Upper lobe of right lung (tissue), 1 donor: ENCODE data around the gene SLC17A8. TPM values are rescaled to one million over a fixed set of nuclear protein-coding genes. Genes with fewer than 3 reads are reported as not detected.

Source experiments
- ATAC-seq: fragments of 200-7000 bp; cut with Tn5 transposase; one replicate; pipeline ENCODE4 v1.9.1; 2020; ENCODE audit warnings: mild to moderate bottlenecking, moderate library complexity
- DNase-seq: peaks from one replicate; pipeline ENCODE4 v3.0.0-alpha.2; 2020
- H3K27ac ChIP-seq: fragments of 200-600 bp; one replicate; pipeline ENCODE4 v1.8.0; 2022
- H3K27me3 ChIP-seq: fragments of 200-600 bp; one replicate; pipeline ENCODE4 v1.8.0; 2022; ENCODE audit warnings: mild to moderate bottlenecking
- H3K36me3 ChIP-seq: fragments of 200-600 bp; one replicate; pipeline ENCODE4 v1.8.0; 2022
- H3K4me1 ChIP-seq: fragments of 200-600 bp; one replicate; pipeline ENCODE4 v1.8.0; 2022
- H3K4me3 ChIP-seq: fragments of 200-600 bp; one replicate; pipeline ENCODE4 v1.8.0; 2022; ENCODE audit warnings: mild to moderate bottlenecking
- H3K9me3 ChIP-seq: fragments of 200-600 bp; one replicate; pipeline ENCODE4 v1.8.0; 2022
- CTCF ChIP-seq: fragments of 200-600 bp; IDR thresholded peaks from one replicate; pipeline ENCODE4 v1.8.0; 2022; ENCODE audit warnings: antibody characterized with exemption
- intact Hi-C: fragments of 100-400 bp; cut with DNase I; formaldehyde crosslinking; loops from one replicate; pipeline ENCODE4 v1.11.0; 2022
- total RNA-seq: library from RNA; stranded (reverse); fragmentation: NEBNext Ultra II Directional; extraction: Animal tissue kit (Norgen Biotek cat#: 25700); gene quantifications from one replicate; pipeline ENCODE4 v1.2.1, GENCODE V29; 2021
- donor health status: DM: no; HTN: yes; CAD: no; lungs with severe emphysema.

The SLC17A8 gene
- total RNA-seq, 1 donor from 2014 or later, result 0.14 TPM

- H3K9me3 ChIP-seq, result no peaks in the 10 kb centered on the region
- H3K27me3 ChIP-seq, result no peaks in the 10 kb centered on the region
- intact Hi-C loops, result no loop called here
- no peaks in the 10 kb centered on the region for H3K4me1 ChIP-seq
- ATAC-seq, result no peak
- no peak overlapping the region for H3K27ac ChIP-seq
- TF ChIP-seq CTCF, result no peak
- H3K36me3 ChIP-seq, result no peaks in the 10 kb centered on the region
- DNase-seq, result no peak
- no peak overlapping the region for H3K4me3 ChIP-seq
Observed at GRCh38 chr12:100384559-100384935, 27.7 kb downstream of the SLC17A8 start.

GRCh38 chr12:100388382-100388781 is 31.5 kb downstream of the SLC17A8 start:
- no peak for ATAC-seq
- Histone ChIP-seq H3K4me1 (no peaks in the 10 kb centered on the region), H3K27ac (no peak overlapping the region), H3K9me3 (no peaks in the 10 kb centered on the region), H3K27me3 (no peaks in the 10 kb centered on the region), H3K36me3 (no peaks in the 10 kb centered on the region), H3K4me3 (no peak overlapping the region)
- intact Hi-C loops, result no loop called here
- no peak for DNase-seq
- no peak for TF ChIP-seq CTCF

GRCh38 chr12:100391856-100392255 is 35.0 kb downstream of the SLC17A8 start:
- DNase-seq (no peak), ATAC-seq (peak; percentile 56)
- Histone ChIP-seq H3K9me3 (no peaks in the 10 kb centered on the region), H3K27me3 (no peaks in the 10 kb centered on the region), H3K36me3 (no peaks in the 10 kb centered on the region), H3K4me3 (no peak overlapping the region), H3K4me1 (no peaks in the 10 kb centered on the region), H3K27ac (no peak overlapping the region)
- peak; percentile 28 for TF ChIP-seq CTCF
- intact Hi-C loops, result no loop called here

DNA sequence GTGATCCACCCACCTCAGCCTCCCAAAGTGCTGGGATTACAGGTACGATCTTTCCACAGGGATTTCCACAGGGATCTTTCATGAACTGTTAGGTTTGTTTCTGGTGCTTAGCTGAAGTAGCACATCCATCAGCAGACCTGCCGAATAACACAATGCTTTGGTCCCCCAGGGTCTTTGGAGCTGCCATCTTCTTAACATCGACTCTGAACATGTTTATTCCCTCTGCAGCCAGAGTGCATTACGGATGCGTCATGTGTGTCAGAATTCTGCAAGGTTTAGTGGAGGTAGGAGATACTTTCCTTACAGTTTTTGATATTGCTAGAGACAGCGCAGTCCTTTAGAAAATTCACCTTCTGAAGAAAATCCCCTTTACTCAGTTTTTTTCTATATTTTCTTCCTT is 36.3 kb downstream of the SLC17A8 start:
- H3K27me3 ChIP-seq, result no peaks in the 10 kb centered on the region
- no peaks in the 10 kb centered on the region for H3K36me3 ChIP-seq
- TF ChIP-seq CTCF, result no peak
- no peaks in the 10 kb centered on the region for H3K9me3 ChIP-seq
- no peak overlapping the region for H3K27ac ChIP-seq
- intact Hi-C loops, result no loop called here
- ATAC-seq (no peak), DNase-seq (no peak)
- H3K4me3 ChIP-seq, result no peak overlapping the region
- H3K4me1 ChIP-seq, result no peaks in the 10 kb centered on the region

DNA sequence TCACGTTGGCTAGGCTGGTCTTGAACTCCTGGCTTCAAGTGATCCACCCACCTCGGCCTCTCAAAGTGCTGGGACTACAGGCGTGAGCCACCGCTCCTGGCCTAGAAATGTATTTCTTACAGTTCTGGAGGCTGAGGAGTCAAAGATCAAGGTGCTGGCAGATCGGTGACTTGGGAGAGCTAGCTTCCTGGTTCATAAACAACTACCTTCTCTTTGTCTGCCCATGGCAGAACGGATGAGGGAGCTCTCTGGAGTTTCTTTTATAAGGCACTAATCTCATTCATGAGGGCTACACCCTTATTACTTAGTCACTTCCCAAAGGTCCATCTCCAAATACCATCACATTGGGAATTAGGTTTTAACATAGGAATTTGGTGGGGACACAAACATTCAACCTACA is 38.9 kb downstream of the SLC17A8 start:
- Histone ChIP-seq H3K27ac (no peak overlapping the region), H3K4me3 (no peak overlapping the region), H3K4me1 (no peaks in the 10 kb centered on the region), H3K27me3 (no peaks in the 10 kb centered on the region), H3K36me3 (no peaks in the 10 kb centered on the region), H3K9me3 (no peaks in the 10 kb centered on the region)
- DNase-seq (no peak), ATAC-seq (no peak)
- intact Hi-C loops, result no loop called here
- no peak for TF ChIP-seq CTCF

DNA sequence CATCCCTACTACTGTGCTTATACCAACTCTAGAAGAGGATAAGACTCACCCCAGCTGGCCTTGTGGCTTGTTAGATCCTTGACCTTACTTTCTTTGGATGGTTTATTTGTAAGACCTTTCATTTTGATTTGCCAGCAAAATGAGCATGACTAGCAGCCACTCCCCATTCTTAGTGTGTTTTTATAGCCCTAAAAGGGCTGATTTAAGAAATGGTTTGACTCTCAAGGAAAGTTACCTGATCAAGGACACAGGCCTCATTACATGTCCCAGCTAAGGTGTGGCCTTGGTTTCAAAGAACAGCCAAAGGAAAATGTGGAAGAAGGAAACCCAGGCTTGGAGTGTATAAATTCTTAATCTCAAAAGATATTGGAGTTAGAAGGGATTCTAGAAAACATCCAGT is 41.4 kb downstream of the SLC17A8 start:
- Histone ChIP-seq H3K27me3 (no peaks in the 10 kb centered on the region), H3K4me3 (no peak overlapping the region), H3K9me3 (no peaks in the 10 kb centered on the region), H3K27ac (no peak overlapping the region), H3K36me3 (no peaks in the 10 kb centered on the region), H3K4me1 (no peaks in the 10 kb centered on the region)
- no peak for TF ChIP-seq CTCF
- intact Hi-C loops, result no loop called here
- no peak for ATAC-seq
- no peak for DNase-seq
